Stimulated activated CD4-positive, alpha-beta T cell treated with anti-CD3 and anti-CD28 coated beads, TNF-alpha, amount 100 ng/mL, for 4 hours (primary cell): Measurements from ENCODE around the gene CCR6.
"Not testable (repeated sequence)": the region's sequence is repeated elsewhere in the genome, so short reads cannot be mapped to it uniquely, and the experiment has no call there.

ENCODE experiments used
- DNase-seq, 3 experiments: peaks; one replicate each; pipeline ENCODE4 v3.0.0-alpha.2; 2020; ENCODE audit warnings: low read depth in 3 of 3

Gene CCR6

DNA sequence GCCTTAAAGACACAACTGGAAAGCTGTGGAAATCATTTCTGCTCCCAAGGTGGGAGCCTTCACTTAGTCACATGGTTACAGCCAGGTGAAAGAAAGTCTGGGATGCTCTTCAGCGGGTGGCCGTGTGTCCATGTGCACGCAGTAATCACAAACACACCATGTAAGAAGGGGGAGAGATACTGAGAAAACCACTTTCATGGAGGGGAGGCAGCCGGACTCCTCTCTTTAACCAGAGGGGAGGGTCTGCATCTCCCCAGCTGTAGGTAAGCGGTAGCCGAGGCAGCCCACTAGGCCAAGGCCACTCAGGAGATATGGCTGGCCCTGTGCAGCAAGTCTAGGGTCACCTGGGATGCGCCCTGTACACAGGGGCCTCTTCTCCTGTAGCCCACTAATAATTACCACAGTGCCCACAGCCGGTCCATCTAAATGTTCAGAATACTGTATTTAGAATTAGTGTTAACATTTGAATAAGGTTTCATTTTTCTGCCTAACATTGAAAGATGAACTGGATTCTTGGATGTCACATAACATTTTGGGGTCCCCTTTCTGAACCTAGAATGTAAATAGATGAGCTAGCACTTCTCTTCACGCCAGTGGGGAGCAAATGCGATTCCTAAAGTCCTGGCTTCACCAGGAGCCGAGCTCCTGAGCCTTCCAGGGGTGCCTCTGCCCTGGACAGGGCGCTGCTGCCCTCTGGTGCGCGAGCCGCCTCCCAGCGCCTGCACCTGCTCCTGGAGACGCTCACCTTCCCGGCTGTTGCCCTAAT lies 19.0 kb downstream of the CCR6 start:
- peak; percentile 14 to 24 (median 19) for DNase-seq

- DNase-seq = no peak
Measured at GRCh38 chr6:167142433-167142761, 19.5 kb downstream of the CCR6 start.

GRCh38 chr6:167143041-167143440 lies 20.1 kb downstream of the CCR6 start:
- DNase-seq = no peak

DNA sequence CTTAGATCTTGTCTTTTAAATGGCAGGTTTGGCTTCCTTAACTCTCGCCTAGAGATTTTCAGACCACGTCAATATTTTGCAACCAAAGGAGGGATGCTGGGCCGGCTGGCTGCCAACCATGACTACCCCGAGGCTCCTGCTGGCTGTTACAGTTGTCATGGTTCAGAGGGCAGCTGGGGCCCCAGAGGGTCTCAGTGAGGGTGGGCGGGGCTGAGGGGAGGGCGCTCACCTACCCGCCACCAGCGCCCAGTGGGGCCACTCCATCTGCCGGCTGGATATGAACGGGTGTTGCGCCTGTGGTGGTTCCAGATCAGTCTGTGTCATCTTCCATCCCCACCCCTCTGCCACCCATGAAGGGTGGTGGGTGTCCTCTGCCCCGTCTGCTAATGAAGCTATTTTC lies 22.6 kb downstream of the CCR6 start:
- DNase-seq = no peak

DNA sequence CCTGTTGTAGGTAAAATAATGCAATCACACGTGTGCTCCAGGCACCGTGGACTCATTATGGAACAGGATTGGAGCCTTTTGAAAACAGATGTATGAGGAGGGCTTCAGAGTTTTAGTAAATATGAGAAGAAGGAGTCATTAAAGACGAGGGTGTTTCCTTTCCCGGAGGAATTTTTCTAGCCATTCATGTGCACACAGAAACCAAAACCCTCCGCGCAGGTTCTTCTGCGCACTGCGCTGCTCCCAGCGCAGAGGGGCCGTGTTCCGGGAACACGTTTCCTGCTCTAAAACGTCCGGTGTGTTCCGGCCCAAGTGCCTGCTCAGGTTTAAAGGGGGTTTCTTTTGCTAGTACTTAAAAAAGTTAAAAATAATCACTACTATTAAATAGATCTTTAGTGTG lies 23.2 kb downstream of the CCR6 start:
- no peak for DNase-seq

- no peak for DNase-seq
Measured at GRCh38 chr6:167146977-167147376, 24.1 kb downstream of the CCR6 start.

- no peak for DNase-seq
Measured at GRCh38 chr6:167148021-167148420, 25.1 kb downstream of the CCR6 start.

DNA sequence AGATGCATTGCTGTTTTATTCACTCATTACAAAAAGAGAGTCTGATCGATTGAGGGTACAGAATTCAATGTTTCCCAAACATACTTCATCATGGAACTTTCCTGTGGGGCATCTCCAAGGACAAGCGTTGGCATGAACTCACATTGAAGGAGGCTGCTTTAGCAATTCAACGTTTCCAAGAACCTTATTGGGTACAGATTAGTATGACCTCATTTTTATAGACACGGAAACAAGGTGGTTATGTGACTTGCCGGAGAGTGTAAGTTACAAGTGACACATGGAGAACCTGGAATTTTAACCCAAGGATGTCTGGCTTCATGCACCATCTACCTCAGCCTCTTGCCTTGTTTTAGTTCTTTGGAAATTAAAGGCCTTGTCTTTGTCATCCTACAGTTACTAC lies 26.1 kb downstream of the CCR6 start:
- DNase-seq = no peak

- DNase-seq = no peak
Measured at GRCh38 chr6:167150941-167151549, 28.1 kb downstream of the CCR6 start.

DNA sequence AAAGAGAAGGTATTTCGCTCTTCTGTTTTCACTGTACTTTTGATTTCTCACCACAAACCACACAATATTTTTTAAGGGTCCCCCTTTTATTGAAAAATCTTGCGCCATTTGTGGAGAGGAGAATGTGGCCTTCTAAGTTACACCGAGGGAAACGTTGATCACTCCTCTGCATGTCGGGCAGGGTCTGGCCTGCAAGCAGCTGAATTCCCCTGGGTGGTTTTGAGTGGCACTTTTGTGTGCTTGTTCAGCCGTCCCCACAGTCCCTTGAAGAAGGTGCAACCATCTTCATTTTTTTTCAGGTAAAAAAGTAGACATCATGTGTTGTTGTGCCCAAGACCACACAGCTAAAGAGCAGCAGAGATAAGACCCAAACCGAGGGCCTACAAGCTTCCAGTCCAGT lies 28.8 kb downstream of the CCR6 start:
- DNase-seq = no peak

DNA sequence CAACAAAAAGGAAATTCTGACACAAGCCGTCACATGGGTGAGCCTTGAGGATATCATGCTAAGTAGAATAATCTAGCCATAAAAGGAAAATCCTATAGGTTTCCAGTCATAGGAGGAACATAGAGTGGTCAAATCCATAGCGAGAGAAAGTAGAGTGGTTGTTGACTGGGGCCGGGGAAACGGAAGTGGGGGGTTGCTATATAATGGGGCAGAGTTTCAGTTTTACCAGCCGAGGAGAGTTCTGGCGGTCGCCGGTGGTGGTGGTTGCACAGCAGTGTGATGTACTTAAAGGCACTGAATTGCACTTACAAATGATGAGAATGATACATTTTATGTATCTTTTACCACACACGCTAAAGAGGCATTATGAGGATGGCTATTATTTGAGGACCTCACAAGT lies 30.0 kb downstream of the CCR6 start:
- no peak for DNase-seq

GRCh38 chr6:167153521-167153959 lies 30.6 kb downstream of the CCR6 start:
- DNase-seq = no peak

GRCh38 chr6:167154291-167154690 lies 31.4 kb downstream of the CCR6 start:
- DNase-seq = no peak

GRCh38 chr6:167154895-167155294 lies 32.0 kb downstream of the CCR6 start:
- DNase-seq = no peak

DNA sequence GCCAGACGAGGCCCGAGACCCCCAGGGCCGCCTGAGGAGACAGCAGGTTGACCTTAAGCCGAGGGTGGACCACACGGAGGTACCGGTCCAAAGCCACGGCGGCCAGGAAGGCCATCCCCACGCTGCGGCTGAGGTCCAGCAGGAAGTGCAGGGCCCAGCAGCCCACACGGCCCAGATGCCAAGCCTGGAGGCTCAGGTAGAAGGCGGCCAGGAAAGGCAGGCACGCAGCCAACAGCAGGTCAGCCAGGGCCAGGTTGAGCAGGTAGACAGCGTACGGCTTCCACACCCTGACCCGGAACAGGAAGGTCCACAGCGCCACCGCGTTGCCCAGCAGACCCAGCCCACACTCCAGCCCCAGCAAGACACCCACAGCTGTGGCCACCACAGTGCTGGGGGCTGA lies 34.5 kb downstream of the CCR6 start:
- DNase-seq = no peak

DNA sequence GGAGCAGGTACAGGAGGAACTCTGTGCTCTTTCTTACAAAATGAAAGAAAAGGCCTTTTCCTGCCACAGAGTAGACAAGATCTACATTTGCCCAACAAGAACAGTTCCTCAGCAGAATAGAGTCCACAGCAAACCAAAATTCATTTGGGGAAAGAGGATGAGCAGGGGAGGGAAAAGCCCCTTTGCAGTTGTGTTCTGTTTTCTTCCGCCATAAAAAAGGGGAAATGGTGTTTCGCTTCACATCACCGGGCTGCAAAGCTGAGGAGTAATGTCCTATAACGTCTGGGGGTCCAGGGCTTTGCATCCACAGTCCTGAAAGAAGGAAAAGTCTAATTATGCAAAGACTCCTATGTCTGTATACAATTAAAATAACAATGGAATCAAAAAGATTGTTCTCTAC lies 35.0 kb downstream of the CCR6 start, which contains the start of gene GPR31:
GPR31 (minus strand) TSS at position 118 of the 400 bp plus-strand sequence. CDS start 149 bp downstream, outside the sequence.
- DNase-seq = no peak

- DNase-seq = no peak
Measured at GRCh38 chr6:167161851-167162467, 39.1 kb downstream of the CCR6 start.

- no peak for DNase-seq
Measured at GRCh38 chr6:167162591-167162990, 39.7 kb downstream of the CCR6 start.

DNA sequence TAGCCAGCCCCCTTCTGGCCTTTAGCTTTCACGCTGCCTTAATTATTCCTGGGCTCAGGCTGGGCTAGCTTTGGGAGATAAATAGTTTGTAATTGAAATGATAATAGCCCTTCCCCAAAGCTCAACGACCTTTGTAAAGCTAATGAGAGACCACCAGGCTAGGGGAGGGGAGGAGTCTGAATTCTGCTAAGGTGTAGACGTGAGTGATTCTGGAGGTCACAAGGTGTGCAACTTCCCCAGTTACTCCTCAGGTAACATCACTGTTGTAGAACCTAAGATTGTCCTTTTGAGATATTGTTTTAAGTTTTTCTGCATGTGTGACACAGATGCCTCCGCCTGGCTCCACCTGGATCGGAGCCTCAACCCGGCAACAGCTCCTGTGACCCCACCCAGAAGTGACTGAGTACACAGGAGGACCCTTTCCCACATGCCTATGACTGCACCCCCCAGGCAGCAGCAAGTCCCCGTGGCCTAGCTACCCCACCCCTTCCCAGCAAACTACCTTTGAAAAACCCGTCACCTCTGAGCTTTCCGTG lies 40.6 kb downstream of the CCR6 start:
- no peak for DNase-seq

GRCh38 chr6:167164261-167164660 lies 41.4 kb downstream of the CCR6 start:
- no peak for DNase-seq

DNA sequence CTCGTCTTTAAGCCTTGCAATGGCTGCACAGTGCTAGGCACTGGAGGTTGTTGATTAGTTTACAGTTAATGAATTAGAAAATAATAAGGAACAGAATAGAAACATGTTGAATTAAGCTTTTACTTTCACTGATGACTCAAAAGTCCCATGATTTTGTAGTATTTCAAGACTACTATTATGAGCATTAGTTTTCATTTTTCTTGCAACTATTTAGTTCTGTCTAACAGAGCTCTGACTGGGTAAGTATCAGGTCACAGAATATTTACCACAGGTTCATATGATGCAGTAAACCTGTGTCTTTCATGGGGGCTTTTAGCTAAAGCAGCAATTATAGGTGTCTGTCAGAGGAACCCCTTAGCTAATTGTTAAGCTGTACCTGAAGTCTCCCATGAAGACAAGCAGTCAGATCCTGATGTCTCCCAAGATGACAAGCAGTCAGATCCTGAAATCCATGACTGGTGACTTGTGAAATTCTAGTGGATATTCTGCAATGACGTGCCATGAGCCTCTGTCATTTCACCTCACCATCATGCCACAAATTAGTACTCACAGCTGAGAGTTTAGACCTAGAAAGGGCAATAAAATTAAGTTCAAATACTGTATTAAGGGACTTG lies 43.1 kb downstream of the CCR6 start:
- no peak for DNase-seq

GRCh38 chr6:167167699-167168098 lies 44.8 kb downstream of the CCR6 start:
- not testable (repeated sequence) for DNase-seq
